HL-60 (cell line): ENCODE data around the gene ATP8B3.

Source experiments
- DNase-seq, 2 experiments: peaks; one replicate each; pipeline ENCODE4 v3.0.0-alpha.2; 2010 to 2020; ENCODE audit warnings: low read depth in 1 of 2, low spot score in 1 of 2
- H3K27ac ChIP-seq: fragments of 250-450 bp; sonication (Bioruptor Pico); replicated peaks from 2 replicates; pipeline ENCODE4 v1.5.1; 2020; ENCODE audit warnings: mild to moderate bottlenecking, moderate library complexity
- H3K27me3 ChIP-seq: fragments of 250-450 bp; sonication (Bioruptor Pico); 2 replicates; pipeline ENCODE4 v1.5.1; 2021; ENCODE audit warnings: mild to moderate bottlenecking, moderate library complexity; ENCODE audit not compliant: insufficient read depth, poor library complexity, severe bottlenecking
- H3K4me3 ChIP-seq: replicated peaks from 2 replicates; pipeline ENCODE4 v1.5.1; 2011; ENCODE audit warnings: mild to moderate bottlenecking, control low read depth, low read length; ENCODE audit not compliant: insufficient read depth
- CTCF ChIP-seq: IDR thresholded peaks from one replicate; pipeline ENCODE4 v1.5.1; 2011; ENCODE audit warnings: low read length, control low read depth, inconsistent platforms; ENCODE audit not compliant: insufficient read depth
- GABPA ChIP-seq: IDR thresholded peaks from 2 replicates; pipeline ENCODE4 v1.6.1; 2012; ENCODE audit warnings: low read depth
- POLR2AphosphoS5 ChIP-seq: IDR thresholded peaks from 2 replicates; pipeline ENCODE4 v1.6.1; 2012; ENCODE audit warnings: low read depth
- SPI1 ChIP-seq: IDR thresholded peaks from 2 replicates; pipeline ENCODE4 v1.6.1; 2012; ENCODE audit warnings: low read depth, mild to moderate bottlenecking, borderline replicate concordance
- TF ChIP-seq, protein P1 (sequence below): IDR thresholded peaks from 2 replicates; pipeline ENCODE4 v1.6.1; 2012; ENCODE audit warnings: low read depth; ENCODE audit not compliant: insufficient replicate concordance

Gene ATP8B3

GRCh38 chr19:1746401-1747284 is 65.4 kb downstream of the ATP8B3 start:
- H3K4me3 ChIP-seq = no peak overlapping the region
- H3K27ac ChIP-seq = no peak overlapping the region
- TF ChIP-seq, protein P1, sequence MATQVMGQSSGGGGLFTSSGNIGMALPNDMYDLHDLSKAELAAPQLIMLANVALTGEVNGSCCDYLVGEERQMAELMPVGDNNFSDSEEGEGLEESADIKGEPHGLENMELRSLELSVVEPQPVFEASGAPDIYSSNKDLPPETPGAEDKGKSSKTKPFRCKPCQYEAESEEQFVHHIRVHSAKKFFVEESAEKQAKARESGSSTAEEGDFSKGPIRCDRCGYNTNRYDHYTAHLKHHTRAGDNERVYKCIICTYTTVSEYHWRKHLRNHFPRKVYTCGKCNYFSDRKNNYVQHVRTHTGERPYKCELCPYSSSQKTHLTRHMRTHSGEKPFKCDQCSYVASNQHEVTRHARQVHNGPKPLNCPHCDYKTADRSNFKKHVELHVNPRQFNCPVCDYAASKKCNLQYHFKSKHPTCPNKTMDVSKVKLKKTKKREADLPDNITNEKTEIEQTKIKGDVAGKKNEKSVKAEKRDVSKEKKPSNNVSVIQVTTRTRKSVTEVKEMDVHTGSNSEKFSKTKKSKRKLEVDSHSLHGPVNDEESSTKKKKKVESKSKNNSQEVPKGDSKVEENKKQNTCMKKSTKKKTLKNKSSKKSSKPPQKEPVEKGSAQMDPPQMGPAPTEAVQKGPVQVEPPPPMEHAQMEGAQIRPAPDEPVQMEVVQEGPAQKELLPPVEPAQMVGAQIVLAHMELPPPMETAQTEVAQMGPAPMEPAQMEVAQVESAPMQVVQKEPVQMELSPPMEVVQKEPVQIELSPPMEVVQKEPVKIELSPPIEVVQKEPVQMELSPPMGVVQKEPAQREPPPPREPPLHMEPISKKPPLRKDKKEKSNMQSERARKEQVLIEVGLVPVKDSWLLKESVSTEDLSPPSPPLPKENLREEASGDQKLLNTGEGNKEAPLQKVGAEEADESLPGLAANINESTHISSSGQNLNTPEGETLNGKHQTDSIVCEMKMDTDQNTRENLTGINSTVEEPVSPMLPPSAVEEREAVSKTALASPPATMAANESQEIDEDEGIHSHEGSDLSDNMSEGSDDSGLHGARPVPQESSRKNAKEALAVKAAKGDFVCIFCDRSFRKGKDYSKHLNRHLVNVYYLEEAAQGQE = no peak
- TF ChIP-seq CTCF (no peak), GABPA (no peak), SPI1 (no peak), POLR2AphosphoS5 (no peak)
- peak in 1 of 2 experiments; percentile 21 for DNase-seq
- H3K27me3 ChIP-seq = peaks cover 60% of the 10 kb centered on the region

- no peak overlapping the region for H3K4me3 ChIP-seq
- TF ChIP-seq POLR2AphosphoS5 (no peak), CTCF (no peak), GABPA (no peak), SPI1 (no peak)
- TF ChIP-seq, protein P1 = no peak
- no peak for DNase-seq
- no peak overlapping the region for H3K27ac ChIP-seq
- H3K27me3 ChIP-seq = peaks cover 50% of the 10 kb centered on the region
These were observed 66.5 kb downstream of the ATP8B3 start for GRCh38 chr19:1745589-1746031.

- no peak for TF ChIP-seq SPI1
- TF ChIP-seq, protein P1 = no peak
- Histone ChIP-seq H3K4me3 (no peak overlapping the region), H3K27ac (no peak overlapping the region), H3K27me3 (peaks cover 44% of the 10 kb centered on the region)
- no peak for DNase-seq
These were observed 67.1 kb downstream of the ATP8B3 start for GRCh38 chr19:1744822-1745563.
